A673 (cell line): ENCODE measurements around the gene PCDHGA11.

Experiments
- CTCF ChIP-seq: fragments of 300-800, 200-600 bp; sonication (generic); conservative IDR thresholded peaks from 2 replicates; pipeline ENCODE4 v1.5.1; 2017; ENCODE audit warnings: low read depth, mild to moderate bottlenecking, antibody characterized with exemption, low read length, moderate library complexity, mixed read lengths
- EZH2 ChIP-seq: fragments of 200-600 bp; sonication (generic); IDR thresholded peaks from 2 replicates; pipeline ENCODE4 v1.6.1; 2017; ENCODE audit warnings: borderline replicate concordance, low read depth, mild to moderate bottlenecking, mixed read lengths, antibody characterized with exemption, low read length; ENCODE audit not compliant: poor library complexity, severe bottlenecking

- TF ChIP-seq CTCF (no peak), EZH2 (no peak)
These were observed 21.1 kb upstream of the PCDHGA11 start for GRCh38 chr5:141399555-141400258.
